Liver (tissue), 3 donors: ENCODE results near the gene TMEM145.

Experiments
- EGR1 ChIP-seq, 2 donors: IDR thresholded peaks; 2 replicates each; pipeline ENCODE4 v1.6.1; 2016 to 2018; ENCODE audit warnings: antibody characterized with exemption in 2 of 2, low read depth in 2 of 2
- GABPA ChIP-seq, 2 donors: IDR thresholded peaks in 1 of 2; conservative IDR thresholded peaks in 1 of 2; 2 replicates each; pipeline ENCODE4 v1.6.1; 2016; ENCODE audit warnings: antibody characterized with exemption in 2 of 2, mild to moderate bottlenecking in 1 of 2, moderate library complexity in 1 of 2
- JUND ChIP-seq, 2 donors: IDR thresholded peaks; 2 replicates each; pipeline ENCODE4 v1.6.1; 2016; ENCODE audit warnings: antibody characterized with exemption in 2 of 2
- NR2F2 ChIP-seq: IDR thresholded peaks from 2 replicates; pipeline ENCODE4 v1.6.1; 2016; ENCODE audit warnings: antibody characterized with exemption
- RXRA ChIP-seq, 2 donors: IDR thresholded peaks; 2 replicates each; pipeline ENCODE4 v1.6.1; 2017 to 2018; ENCODE audit warnings: antibody characterized with exemption in 2 of 2, mild to moderate bottlenecking in 1 of 2
- SP1 ChIP-seq: IDR thresholded peaks from 2 replicates; pipeline ENCODE4 v1.6.1; 2018; ENCODE audit warnings: antibody characterized with exemption, mild to moderate bottlenecking
- TAF1 ChIP-seq: conservative IDR thresholded peaks from 2 replicates; pipeline ENCODE4 v1.6.1; 2016; ENCODE audit warnings: antibody characterized with exemption, mild to moderate bottlenecking
- YY1 ChIP-seq: IDR thresholded peaks from 2 replicates; pipeline ENCODE4 v1.6.1; 2016; ENCODE audit warnings: antibody characterized with exemption, mild to moderate bottlenecking
- TF ChIP-seq, protein P1 (sequence below): IDR thresholded peaks from 2 replicates; pipeline ENCODE4 v1.6.1; 2016; ENCODE audit warnings: antibody characterized with exemption
- TF ChIP-seq, protein P2 (sequence below): fragments of 150-350 bp; IDR thresholded peaks from 2 replicates; pipeline ENCODE4 v1.5.1; 2017; ENCODE audit warnings: improper control_type of control experiment, low read depth, low read length; ENCODE audit not compliant: missing input control
- TF ChIP-seq, protein P3 (sequence below): IDR thresholded peaks from 2 replicates; pipeline ENCODE4 v1.6.1; 2016; ENCODE audit warnings: antibody characterized with exemption
- TF ChIP-seq, protein P4 (sequence below): IDR thresholded peaks from 2 replicates; pipeline ENCODE4 v1.6.1; 2016; ENCODE audit warnings: antibody characterized with exemption, mild to moderate bottlenecking
- TF ChIP-seq, protein P5 (sequence below): IDR thresholded peaks from 2 replicates; pipeline ENCODE4 v1.6.1; 2016; ENCODE audit warnings: antibody characterized with exemption
- donor health status: healthy.
- donor health status: healthy.

DNA sequence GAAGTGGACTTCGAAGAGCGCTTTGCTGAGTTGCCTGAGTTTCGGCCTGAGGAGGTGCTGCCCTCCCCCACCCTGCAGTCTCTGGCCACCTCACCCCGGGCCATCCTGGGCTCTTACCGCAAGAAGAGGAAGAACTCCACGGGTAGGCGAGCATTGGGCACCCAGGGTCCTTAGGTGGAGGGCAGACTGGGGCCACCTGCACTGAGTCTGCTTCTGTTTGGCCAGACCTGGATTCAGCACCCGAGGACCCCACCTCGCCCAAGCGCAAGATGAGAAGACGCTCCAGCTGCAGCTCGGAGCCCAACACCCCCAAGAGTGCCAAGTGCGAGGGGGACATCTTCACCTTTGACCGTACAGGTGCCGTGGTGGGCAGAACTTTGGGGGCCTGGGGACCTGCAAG lies 19.2 kb upstream of the TMEM145 start:
- TF ChIP-seq, protein P1, sequence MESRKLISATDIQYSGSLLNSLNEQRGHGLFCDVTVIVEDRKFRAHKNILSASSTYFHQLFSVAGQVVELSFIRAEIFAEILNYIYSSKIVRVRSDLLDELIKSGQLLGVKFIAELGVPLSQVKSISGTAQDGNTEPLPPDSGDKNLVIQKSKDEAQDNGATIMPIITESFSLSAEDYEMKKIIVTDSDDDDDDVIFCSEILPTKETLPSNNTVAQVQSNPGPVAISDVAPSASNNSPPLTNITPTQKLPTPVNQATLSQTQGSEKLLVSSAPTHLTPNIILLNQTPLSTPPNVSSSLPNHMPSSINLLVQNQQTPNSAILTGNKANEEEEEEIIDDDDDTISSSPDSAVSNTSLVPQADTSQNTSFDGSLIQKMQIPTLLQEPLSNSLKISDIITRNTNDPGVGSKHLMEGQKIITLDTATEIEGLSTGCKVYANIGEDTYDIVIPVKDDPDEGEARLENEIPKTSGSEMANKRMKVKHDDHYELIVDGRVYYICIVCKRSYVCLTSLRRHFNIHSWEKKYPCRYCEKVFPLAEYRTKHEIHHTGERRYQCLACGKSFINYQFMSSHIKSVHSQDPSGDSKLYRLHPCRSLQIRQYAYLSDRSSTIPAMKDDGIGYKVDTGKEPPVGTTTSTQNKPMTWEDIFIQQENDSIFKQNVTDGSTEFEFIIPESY, result no peak
- TF ChIP-seq, protein P2, sequence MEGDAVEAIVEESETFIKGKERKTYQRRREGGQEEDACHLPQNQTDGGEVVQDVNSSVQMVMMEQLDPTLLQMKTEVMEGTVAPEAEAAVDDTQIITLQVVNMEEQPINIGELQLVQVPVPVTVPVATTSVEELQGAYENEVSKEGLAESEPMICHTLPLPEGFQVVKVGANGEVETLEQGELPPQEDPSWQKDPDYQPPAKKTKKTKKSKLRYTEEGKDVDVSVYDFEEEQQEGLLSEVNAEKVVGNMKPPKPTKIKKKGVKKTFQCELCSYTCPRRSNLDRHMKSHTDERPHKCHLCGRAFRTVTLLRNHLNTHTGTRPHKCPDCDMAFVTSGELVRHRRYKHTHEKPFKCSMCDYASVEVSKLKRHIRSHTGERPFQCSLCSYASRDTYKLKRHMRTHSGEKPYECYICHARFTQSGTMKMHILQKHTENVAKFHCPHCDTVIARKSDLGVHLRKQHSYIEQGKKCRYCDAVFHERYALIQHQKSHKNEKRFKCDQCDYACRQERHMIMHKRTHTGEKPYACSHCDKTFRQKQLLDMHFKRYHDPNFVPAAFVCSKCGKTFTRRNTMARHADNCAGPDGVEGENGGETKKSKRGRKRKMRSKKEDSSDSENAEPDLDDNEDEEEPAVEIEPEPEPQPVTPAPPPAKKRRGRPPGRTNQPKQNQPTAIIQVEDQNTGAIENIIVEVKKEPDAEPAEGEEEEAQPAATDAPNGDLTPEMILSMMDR, result no peak
- TF ChIP-seq RXRA (IDR thresholded peaks at IDR 0.05) (no peak), GABPA (IDR thresholded peaks at IDR 0.05 in 1 of 2, conservative IDR thresholded peaks at IDR 0.05 in 1 of 2) (no peak), TAF1 (no peak), SP1 (no peak), NR2F2 (no peak), JUND (IDR thresholded peaks at IDR 0.05) (no peak), EGR1 (IDR thresholded peaks at IDR 0.05; ENCODE audit: low read depth in 2 of 2) (no peak), YY1 (no peak)
- TF ChIP-seq, protein P3, sequence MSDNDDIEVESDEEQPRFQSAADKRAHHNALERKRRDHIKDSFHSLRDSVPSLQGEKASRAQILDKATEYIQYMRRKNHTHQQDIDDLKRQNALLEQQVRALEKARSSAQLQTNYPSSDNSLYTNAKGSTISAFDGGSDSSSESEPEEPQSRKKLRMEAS, result no peak
- TF ChIP-seq, protein P4, sequence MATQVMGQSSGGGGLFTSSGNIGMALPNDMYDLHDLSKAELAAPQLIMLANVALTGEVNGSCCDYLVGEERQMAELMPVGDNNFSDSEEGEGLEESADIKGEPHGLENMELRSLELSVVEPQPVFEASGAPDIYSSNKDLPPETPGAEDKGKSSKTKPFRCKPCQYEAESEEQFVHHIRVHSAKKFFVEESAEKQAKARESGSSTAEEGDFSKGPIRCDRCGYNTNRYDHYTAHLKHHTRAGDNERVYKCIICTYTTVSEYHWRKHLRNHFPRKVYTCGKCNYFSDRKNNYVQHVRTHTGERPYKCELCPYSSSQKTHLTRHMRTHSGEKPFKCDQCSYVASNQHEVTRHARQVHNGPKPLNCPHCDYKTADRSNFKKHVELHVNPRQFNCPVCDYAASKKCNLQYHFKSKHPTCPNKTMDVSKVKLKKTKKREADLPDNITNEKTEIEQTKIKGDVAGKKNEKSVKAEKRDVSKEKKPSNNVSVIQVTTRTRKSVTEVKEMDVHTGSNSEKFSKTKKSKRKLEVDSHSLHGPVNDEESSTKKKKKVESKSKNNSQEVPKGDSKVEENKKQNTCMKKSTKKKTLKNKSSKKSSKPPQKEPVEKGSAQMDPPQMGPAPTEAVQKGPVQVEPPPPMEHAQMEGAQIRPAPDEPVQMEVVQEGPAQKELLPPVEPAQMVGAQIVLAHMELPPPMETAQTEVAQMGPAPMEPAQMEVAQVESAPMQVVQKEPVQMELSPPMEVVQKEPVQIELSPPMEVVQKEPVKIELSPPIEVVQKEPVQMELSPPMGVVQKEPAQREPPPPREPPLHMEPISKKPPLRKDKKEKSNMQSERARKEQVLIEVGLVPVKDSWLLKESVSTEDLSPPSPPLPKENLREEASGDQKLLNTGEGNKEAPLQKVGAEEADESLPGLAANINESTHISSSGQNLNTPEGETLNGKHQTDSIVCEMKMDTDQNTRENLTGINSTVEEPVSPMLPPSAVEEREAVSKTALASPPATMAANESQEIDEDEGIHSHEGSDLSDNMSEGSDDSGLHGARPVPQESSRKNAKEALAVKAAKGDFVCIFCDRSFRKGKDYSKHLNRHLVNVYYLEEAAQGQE, result no peak
- TF ChIP-seq, protein P5, sequence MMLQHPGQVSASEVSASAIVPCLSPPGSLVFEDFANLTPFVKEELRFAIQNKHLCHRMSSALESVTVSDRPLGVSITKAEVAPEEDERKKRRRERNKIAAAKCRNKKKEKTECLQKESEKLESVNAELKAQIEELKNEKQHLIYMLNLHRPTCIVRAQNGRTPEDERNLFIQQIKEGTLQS, result no peak
